SW 1271 (cell line): Measurements from ENCODE around the gene EXOC4.

ENCODE experiments used
- DNase-seq, 2 experiments: peaks; one replicate each; lab custom pipeline; 2025; lab: John Stamatoyannopoulos, UW

Gene EXOC4

GRCh38 chr7:133491201-133491691, 238.4 kb downstream of the EXOC4 start:
- no peak for DNase-seq

GRCh38 chr7:133491846-133492652, 239.2 kb downstream of the EXOC4 start:
- DNase-seq = no peak

DNA sequence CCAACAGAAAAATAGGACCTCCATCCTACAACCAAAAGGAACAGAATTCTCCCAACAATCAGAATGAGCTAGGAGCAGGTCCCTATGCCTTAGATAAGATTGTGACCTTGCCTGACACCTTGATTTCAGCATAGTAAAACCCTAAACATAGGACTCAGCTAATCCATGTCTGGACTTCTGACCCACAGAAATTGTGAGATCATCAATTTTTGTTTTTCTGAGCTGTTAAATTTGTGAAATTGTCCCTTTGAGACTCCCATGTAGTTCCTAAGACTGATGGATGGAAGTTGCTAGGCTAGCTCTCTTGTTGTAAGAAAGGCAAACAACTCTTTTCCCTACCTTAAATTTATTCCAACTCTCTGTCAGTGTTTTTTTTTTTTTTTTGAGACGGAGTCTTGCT, 244.2 kb downstream of the EXOC4 start:
- DNase-seq = no peak

DNA sequence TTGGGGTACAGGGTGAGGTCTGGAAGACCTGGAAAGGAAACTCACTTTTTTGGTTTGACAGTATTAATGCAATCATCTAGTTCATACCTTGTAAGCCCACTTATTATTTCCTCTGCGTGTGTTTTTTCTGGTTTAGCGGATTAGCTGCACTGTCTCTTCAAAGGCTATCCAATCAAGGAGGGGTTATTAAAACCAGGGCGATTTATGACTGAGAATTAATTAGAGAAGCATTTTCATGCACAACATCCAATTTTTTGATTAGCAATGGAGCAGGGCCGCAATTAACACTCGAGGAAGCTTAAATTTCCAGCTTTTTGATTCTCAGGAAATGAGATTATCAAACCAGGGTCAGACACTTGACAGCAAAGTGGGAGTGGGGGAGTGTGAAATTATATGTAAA, 248.9 kb downstream of the EXOC4 start:
- no peak for DNase-seq

GRCh38 chr7:133502498-133502897, 249.6 kb downstream of the EXOC4 start:
- DNase-seq = no peak

DNA sequence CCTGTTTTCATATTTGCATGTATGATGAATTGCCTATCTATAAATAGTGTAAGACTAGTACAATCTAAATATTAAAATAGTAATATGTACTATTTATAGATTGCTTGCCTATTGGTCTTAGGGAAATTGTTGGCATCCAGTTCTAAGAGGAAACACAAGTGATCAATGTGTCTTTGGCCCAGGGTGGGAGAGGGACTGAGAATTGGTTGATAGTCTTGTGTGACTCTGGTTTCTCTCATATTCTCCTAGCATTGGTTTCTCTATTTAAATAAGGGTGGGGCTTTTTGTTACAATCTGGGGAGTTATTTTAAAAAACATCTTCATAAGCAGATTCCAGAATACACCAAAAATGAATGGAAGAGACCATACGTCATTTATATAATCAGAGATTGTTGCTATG, 250.1 kb downstream of the EXOC4 start:
- no peak for DNase-seq

DNA sequence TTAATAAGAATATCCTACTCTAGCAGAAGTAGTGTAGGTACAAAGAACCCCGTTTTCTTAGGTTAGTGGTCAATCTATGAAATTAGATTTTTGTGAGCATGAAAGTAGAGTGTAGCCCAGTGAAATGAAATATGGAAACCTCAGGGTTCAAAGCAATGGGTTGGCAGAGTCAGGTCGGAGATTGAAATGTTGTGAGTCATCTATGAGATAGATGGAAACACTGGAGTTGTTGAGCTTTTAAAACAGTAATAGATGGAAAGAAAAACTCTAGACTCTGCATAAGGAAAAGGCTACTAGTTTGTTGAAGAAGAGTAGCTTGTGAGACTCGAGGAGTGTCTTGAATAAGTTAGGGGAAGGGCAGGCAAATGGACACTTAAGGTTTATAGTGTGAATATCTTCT, 251.9 kb downstream of the EXOC4 start:
- no peak for DNase-seq

DNA sequence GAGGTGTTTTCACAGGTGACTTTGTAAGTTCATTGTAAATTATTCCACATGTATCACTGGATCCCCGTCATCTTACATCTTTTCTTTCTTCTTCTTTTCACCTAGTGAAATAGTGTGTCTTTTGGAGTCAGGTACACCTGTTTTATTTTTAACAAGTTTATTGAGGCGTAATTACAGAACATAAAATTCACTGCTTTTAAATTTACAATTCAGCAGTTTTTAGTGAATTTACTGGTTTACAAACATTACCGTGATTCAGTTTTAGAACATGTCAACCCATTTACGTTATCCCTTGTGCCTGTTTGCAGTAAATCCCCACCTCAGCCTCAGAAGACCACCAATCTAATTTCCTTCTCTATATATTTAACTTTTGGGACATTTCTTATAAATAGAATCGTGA, 256.9 kb downstream of the EXOC4 start:
- DNase-seq = no peak

- DNase-seq = no peak
Measured at GRCh38 chr7:133510326-133511055, 257.6 kb downstream of the EXOC4 start.

DNA sequence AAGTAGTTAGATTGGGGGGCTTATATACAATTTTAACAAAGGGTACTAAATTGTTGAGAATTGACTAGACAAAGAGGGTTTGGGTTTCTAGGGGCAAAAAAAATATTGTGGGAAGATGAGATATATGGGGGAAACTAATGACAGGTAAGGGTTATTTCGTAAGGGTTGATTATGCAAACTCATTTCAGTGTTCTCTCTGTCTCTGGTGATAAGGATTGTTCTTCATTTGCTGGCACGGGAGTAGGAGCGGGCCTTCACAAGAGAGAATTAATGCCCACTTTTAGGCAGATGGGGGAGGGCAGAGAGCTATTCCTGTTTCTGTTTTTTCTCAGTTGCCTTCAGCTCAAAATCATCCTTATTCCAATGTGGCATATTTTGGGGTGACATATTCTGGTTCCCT, 258.4 kb downstream of the EXOC4 start:
- no peak for DNase-seq

DNA sequence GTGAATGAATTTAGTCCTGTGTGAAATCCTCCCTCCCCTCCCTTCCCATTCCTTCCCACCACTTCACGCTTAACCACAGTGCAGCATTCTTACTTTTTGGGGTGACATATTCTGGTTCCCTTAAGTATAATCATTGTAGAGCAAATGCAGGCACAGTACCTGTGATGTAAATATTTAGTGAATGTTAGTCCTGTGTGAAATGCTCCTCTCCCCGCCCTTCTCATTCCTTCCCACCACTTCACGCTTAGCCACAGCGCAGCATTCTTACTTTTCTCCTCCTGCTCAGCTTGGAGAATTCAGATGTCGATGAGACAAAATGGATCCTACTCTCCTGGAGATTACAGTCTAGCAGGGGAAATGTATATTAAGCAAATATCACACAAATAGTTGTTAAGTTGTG, 258.8 kb downstream of the EXOC4 start:
- no peak for DNase-seq

- DNase-seq = no peak
Measured at GRCh38 chr7:133512560-133512959, 259.7 kb downstream of the EXOC4 start.

DNA sequence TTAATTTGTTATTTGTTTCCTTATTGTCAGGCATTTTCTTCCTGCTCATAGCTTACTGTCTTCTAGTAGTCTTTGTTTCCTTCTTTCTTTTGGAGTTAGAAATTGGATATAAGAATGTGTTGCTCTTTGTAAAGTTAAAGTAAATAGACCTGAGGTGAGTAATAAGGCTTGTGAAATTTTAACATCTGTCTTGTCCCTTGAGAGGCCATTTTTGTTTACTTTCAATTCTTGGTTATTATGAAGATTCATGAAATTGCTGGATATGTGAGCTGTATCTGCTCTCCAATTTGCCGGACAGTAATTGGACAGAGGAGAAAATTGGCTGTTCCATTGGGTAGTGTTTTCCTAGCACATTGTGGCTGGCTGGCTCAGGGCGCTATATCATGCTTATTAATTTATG, 260.7 kb downstream of the EXOC4 start:
- no peak for DNase-seq

DNA sequence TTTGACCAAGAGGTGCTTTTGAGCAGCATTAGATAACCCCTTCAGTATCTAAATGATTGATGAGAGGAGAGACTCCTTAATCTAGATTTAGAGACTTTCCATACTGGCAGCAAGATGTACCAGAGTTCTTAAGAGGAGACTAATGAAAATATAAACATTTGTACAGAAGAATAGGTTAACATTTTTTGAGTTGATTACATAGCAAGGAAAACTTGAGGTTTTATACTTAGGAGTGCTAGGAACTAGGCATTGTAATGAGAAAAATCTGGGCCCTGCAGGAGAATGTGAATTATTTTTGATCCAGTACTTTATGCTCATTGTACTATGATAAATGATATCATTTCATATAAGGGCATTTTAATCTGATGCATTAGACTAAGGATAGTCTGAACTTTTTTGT, 261.7 kb downstream of the EXOC4 start:
- DNase-seq = no peak

- no peak for DNase-seq
Measured at GRCh38 chr7:133517766-133518165, 264.9 kb downstream of the EXOC4 start.

GRCh38 chr7:133518718-133519117, 265.8 kb downstream of the EXOC4 start:
- DNase-seq = no peak

DNA sequence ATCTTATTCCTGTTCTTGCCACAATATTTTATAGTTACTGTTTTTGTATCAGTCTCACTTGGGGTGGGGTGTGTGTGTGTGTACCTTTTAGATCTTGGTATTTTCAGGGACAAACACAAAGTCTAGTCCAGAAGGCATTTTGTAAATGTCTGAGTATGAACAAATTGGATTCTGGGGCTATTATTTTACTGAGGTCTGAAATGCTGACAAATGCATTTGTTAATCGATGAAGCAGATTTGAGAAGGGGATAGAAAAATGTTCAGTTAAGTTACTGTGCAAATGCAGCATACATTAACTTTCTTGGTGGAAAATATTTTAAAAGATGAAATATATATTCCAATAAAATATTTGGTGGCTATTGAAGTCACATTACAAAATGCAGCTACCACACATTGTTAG, 267.4 kb downstream of the EXOC4 start:
- DNase-seq = no peak

DNA sequence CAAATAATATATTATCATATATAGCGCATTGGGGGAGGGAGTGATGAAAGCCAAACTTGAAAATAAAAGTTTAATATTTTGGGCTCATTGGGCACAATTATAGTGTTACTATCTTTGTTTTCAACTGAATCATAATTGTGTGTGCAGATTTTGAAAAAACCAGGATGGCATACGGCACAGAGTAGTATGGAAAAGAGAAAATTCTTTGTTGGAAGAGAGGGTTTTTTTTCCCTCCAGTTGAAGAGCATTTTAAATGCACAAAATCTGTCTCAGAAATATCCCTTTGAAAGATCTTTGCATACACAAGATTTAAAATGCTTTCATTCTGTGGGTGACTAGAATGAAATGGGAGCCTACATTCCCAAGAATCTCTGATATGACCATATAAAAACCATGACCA, 269.6 kb downstream of the EXOC4 start:
- DNase-seq = no peak

- no peak for DNase-seq
Measured at GRCh38 chr7:133528796-133529195, 275.9 kb downstream of the EXOC4 start.

DNA sequence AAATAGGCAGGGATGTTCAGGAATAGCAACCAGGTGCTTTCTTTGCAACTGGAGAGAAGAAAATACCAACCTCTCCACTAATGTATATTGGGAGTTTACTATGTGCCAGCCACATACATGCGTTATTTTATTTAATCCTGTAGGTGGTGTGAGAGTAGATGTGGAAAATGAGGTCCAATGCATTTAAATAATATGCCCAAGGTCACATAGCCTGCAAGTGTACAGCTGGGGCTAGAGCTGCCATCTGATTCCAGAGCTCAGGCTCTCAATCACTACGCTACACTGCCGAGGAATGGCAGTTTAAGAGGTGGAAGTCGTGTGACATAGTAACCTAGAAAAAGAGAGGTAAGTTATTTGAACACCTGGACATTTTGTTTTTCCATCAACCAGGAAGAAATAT, 277.0 kb downstream of the EXOC4 start:
- peak in 1 of 2 experiments; percentile 4 for DNase-seq

DNA sequence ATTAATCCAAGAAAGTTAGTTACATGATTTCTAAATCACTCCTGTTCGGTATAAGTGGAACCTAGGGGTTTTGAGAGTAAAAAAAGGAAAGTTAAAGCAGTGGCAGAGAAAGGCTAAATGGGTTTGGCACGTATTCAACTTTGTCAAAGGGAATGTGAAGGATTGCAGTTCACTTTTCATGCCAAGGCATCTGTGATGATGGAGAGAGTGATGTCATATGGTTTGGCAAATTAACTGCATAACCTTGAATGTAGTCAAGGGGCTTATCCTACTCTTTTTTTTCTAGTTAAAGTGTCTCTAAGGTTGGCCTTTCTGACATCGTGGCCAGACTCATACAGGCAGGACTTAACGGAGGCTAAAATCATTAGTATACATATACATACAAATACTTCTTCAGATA, 277.8 kb downstream of the EXOC4 start:
- no peak for DNase-seq

GRCh38 chr7:133534816-133535215, 281.9 kb downstream of the EXOC4 start:
- DNase-seq = no peak

DNA sequence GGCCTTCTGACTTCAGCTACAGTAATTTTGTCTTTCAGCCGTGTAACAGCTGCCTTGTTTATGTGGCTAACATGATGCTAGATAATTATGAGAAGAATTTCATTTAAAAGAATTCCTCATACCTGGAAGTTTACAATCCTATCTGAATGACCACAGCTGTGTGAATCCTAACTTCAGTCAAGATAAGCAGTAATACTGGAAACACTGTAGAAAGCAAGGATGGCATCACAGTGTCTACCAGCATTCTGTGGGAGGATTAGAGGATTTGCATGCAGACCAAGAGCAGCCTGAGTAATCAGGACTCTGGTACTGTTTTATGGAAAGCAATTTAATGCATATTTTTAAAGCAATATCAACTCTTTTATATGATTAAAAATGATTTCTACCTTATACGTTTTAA, 282.4 kb downstream of the EXOC4 start:
- no peak for DNase-seq
